SK-MEL-5 (cell line): ENCODE measurements around the gene BLOC1S2. TPM values are rescaled to one million over a fixed set of nuclear protein-coding genes. Genes with fewer than 3 reads are reported as not detected.
"Not testable (repeated sequence)": the region's sequence is repeated elsewhere in the genome, so short reads cannot be mapped to it uniquely, and the experiment has no call there.

Source experiments
- DNase-seq: peaks from one replicate; pipeline ENCODE4 v3.0.0-alpha.2; 2016; ENCODE audit warnings: low read depth, low spot score
- in situ Hi-C: cut with HindIII; loops from 2 replicates; pipeline ENCODE4 v1.10.0; 2016; ENCODE audit warnings: low sequenced_read_pairs, high pct_unique_total_duplicates, low pct_unique_long_range_greater_than_20kb
- total RNA-seq: library from RNA; depleted of rRNA; stranded (reverse); fragments of >200 nt; shearing (Covaris generic); gene quantifications from 2 replicates; pipeline ENCODE4 v1.2.3, GENCODE V29; 2014

Gene BLOC1S2
- total RNA-seq, 1 experiment from 2014 or later, result 55.5 TPM

DNA sequence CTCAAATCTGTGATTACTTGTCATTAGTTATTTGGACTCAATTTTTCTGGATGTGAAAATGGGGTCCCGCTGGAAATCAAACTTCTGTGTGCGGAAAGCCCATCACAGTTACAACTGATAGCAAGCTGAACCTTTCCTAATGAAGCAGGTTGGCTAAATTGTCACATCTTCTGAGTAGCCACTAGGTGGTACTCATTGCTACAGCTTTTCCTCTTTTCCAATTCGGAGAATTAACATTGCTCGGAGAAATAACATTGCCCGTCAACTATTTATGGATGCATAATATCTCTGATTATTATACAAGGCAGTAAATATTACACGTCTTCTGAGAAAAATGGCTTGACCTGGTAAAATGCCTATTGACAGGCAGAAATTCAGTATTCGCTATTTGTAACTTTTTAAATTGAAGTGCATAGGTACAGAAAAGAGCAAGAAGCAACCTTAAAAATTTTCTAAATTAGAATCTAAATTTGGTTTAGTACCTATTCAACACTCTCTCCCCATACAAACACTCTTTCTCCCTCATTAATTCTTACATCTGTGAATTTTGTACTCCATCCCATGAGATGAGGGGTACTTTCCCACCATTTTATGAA, 17.3 kb upstream of the BLOC1S2 start:
- DNase-seq, result peak; percentile 63
- in situ Hi-C loops, result no loop called here

DNA sequence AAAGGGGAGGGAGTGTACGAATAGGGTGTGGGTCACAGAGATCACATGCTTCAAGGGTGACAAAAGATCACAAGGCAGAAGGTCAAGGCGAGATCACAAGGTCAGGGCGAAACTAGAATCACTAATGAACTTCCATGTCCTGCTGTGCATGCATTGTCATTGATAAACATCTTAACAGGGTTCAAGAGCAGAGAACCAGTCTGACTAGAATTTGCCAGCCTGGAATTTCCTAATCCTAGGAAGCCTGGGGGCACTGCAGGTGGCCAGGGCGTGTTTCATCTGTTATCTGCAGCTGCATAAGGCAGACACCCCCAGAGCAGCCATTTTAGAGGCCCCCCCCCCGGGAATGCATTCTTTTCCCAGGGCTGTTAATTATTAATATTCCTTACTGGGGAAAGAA, 14.6 kb upstream of the BLOC1S2 start:
- in situ Hi-C loops, DNase-seq: not testable (repeated sequence)

DNA sequence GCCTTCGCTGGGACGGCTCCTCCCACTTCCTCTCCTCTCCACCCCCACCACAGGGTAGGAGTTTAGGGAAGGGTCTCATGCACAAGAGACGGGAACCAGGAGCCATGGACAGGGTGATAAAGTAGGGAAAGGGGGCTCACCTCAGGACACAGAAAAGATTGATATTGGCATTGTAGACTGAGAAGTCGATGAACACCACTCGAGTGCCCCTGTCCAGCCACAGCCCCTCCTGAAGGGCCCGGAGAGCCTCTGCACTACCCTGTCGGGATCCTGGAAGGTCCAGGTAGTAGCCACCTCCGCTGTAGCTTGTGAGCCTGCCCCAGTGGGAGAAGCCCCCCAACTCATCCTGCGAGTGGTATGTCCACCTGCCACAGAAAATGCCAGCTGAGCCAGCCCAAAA, 10.8 kb upstream of the BLOC1S2 start:
- in situ Hi-C loops, result no loop called here
- no peak for DNase-seq

DNA sequence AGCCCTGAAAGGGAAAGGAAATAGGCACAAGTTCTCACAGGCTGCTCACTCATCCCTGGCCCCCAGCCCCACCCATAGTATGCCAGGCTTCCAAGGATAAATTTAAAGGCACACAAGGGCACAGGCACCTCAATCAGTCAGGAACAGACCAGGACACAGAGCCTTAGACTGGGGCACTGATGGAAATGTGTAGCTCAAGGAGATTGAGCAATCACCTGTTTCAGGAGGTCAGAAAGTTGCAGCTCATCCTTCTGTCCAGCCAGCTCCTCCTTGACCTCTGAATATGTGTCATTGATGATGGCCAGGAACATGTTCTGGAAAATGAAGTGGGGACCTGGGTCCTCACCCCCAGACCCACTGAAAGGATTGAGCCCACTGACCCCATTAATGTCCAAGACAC, 6.6 kb upstream of the BLOC1S2 start:
- in situ Hi-C loops, result no loop called here
- DNase-seq, result no peak

DNA sequence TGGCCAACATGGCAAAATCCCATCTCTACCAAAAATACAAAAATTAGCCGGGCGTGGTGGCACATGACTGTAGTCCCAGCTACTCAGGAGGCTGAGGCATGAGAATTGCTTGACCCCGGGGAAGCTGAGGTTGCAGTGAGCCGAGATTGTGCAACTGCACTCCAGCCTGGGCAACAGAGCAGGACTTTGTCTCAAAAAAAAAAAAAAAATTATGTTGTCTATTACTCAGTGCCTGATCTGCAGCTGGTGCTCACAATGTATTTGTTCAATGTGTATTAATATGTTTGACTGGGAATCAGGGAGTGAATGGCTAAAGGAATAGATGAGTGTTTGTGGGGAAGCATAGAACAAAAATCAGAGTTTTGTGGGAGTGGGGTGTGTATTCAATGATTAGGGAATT, 5.8 kb upstream of the BLOC1S2 start:
- in situ Hi-C loops, result not testable (repeated sequence)
- DNase-seq, result peak; percentile 59

DNA sequence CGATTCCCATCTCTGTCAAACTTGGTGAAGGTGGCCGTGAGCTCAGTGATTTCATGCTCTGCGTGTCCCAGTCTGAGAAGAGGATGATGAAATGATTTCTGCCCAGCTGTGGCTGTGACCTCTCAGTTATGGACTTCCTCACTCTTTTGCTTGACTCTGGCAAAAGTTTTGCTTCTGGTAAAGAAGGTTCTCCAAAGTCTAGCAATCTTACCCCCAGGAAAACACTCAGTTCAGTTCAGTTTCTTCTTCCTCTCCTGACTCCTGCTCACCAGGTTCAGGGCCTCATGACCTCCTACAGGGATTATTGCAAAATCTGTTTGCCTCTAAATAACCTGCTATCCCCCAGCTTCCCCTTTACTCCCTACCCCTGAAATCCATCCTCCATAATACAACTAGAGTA, 4.9 kb upstream of the BLOC1S2 start:
- in situ Hi-C loops, result no loop called here
- no peak for DNase-seq

DNA sequence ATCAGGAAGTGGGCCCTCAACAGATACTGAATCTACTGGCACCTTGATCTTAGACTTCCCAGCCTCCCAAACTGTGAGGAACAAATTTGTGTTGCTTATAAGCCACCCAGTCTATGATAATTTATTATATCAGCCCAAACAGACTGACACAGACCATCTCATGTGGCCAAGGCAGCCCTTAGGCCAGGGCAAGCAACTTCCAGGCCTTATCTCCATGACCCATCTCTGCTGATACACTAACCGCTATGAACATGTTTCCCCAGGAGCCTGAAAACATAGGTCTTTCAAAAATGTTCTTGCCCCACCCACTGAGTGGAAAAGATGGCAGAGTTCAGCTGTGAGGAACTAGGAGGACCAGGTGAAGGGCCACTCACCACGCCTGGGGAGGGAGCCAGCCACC, 3.2 kb upstream of the BLOC1S2 start:
- in situ Hi-C loops, result no loop called here
- DNase-seq, result no peak

DNA sequence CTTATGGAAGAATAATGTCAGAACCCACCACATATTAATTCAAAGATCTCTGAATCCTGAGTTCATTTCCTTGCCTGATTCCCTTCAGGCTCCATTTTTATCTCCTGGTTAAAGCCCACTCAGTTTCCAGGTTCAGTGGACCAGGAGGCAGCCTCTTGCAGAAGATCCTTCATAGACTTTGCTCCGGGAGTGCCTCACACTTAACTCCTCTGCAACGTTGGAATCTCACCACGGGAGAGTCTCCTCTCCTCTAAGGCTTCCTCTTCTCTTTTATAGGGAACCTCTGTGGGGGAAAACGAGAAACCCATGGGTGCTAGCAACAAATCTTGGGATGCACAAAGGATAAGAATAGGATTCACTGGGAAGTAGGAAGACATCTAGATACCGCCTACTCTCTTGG, 1.7 kb upstream of the BLOC1S2 start:
- DNase-seq, result no peak
- in situ Hi-C loops, result no loop called here

DNA sequence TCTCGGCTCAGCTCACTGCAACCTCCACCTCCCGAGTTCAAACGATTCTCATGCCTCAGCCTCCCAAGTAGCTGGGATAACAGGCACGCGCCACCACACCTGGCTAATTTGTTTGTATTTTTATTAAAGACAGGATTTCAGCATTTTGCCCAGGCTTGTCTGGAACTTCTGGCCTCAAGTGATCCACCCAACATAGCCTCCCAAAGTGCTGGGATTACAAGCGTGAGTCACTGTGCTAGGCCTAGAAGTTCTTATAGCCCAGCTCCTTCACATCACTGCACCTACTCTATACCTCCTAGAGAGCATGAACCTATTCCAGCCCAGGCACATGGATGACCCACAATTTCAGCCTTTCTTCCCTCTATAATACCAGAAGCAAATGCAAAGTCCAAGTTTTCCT, 1.3 kb upstream of the BLOC1S2 start:
- in situ Hi-C loops, result no loop called here
- DNase-seq, result no peak

DNA sequence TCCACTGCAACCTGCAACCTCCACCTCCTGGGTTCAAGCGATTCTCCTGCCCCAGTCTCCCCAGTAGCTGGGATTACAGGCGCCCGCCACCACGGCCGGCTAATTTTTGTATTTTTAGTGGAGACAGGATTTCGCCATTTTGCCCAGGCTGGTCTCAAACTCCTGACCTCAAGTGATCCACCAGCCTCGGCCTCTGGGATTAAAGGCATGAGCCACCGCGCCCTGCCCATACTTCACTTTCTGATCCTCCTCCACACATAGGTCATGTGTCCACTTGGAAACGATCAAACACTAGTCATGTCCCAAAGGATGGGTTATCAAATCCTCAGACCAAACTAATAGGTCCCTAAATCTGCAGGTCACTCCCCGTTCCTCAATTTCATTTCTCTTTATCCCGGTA, 1.2 kb downstream of the BLOC1S2 start:
- DNase-seq, in situ Hi-C loops: not testable (repeated sequence)

DNA sequence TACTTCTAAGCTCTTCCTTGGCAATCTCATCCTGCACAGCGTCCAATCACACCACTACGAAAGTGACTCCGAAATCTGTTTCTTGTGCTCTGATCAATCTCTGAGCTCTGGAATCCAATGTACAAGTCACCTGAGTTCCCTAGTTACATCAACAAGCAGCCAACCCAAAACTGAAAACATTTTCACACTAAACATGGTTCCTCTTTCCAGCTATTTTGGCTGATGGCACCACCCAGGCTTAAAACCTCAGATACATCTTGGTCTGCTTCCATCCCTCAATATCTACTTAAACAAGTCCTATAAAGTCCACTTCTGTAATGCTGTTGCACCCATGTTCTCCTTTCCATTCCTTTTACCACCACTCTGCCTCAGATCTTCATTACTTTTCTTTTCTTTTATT, 3.6 kb downstream of the BLOC1S2 start:
- DNase-seq, result no peak
- in situ Hi-C loops, result no loop called here

DNA sequence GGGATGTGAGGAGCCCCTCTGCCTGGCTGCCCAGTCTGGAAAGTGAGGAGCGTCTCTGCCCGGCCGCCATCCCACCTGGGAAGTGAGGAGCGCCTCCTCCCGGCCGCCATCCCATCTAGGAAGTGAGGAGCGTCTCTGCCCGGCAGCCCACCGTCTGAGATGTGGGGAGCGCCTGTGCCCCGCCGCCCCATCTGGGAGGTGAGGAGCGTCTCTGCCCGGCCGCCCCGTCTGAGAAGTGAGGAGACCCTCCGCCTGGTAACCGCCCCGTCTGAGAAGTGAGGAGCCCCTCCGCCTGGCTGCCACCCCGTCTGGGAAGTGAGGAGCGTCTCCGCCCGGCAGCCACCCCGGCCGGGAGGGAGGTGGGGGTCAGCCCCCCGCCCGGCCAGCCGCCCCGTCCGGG, 9.5 kb downstream of the BLOC1S2 start:
- DNase-seq, in situ Hi-C loops: not testable (repeated sequence)

DNA sequence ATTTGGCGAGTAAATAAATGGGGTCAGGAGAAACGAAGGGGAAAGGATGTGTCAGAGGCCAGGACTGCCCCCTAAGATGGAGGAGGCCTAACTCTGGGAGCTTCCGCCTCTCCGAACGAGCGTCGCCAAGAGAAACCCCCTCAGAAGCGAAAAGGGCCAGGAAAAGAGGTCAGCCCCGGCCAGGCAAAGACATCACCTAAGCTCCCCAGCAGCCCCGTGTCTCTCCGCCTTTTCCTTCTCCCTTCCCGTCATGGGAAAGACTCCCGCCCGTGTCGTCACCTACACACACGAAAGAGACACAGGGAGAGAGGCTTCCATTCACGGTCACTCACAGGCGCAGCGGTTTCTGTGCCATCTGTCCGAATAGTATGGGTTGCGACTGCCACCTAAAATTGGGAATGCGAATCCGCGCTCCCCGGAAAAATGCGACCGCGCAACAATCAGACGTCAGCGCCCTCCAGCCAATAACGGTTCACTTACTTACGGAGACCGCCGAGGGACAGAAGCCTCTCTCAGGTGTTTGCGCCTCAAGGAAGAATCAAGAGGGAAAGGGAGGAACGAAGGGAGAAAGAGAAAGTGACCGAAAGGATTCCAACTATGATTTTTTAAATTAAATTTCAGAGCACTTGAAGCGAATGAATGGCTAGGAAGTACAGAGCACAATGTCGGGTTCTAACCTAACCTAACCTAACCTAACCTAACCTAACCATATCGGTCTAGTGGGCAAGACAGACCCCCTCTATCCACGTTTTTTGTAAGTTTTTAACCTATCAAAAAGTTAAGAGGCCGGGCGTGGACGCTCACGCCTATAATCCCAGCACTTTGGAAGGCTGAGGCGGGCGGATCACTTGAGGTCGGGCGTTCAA, 19.0 kb downstream of the BLOC1S2 start, which contains the start of gene CWF19L1:
CWF19L1 (minus strand) TSS at position 400 of the 866 bp plus-strand sequence; CDS start at position 355, 45 bp downstream.
- in situ Hi-C loops, result no loop called here
- DNase-seq, result peak; percentile 84

DNA sequence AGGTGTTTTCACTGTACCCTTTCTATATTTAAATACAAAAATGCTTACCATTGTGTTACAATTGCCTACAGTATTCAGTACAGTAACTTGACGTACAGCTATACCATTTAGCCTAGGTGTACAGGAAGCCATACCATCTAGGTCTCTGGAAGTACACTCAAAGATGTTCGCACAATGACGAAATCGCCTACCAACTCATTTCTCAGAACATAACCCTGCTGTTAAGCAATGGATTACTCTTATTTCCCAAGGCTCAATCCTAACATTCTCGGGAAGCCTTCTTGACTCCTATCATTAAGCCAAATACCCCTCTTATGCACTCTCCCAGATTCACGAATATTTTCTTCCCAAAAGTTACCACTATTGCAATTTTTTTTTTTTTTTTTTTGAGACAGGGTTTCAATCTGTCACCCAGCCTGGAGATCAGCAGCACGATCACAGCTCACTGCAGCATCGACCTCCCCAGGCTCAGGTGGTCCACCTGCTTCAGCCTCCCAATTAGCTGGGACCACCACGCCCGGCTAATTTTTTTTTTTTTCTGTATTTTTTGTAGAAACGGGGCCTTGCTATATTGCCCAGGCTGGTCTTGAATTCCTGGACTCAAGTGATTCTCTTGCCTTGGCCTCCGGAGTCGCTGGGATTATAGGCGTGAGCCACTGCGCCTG, 20.5 kb downstream of the BLOC1S2 start:
- DNase-seq, result no peak
- in situ Hi-C loops, result no loop called here

DNA sequence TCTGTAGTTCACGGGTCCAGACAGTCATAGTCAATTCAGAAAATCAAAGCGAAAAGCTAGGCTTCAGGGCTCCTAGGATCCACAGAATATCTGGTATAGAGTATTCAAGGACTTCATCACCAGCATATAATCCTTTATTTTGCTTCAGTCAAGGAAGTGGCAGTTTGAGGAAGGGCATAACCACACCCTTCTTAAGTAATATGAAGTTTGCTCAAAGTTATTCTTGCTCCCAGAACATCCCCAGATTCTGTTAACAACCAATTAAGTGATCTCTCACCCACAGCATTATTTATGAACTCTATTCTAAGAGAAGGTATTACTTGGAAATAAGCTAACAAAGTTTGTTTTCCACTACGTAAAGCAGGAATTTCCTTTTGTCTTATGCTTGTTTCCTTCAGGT, 32.3 kb downstream of the BLOC1S2 start:
- in situ Hi-C loops, result no loop called here
- DNase-seq, result no peak

DNA sequence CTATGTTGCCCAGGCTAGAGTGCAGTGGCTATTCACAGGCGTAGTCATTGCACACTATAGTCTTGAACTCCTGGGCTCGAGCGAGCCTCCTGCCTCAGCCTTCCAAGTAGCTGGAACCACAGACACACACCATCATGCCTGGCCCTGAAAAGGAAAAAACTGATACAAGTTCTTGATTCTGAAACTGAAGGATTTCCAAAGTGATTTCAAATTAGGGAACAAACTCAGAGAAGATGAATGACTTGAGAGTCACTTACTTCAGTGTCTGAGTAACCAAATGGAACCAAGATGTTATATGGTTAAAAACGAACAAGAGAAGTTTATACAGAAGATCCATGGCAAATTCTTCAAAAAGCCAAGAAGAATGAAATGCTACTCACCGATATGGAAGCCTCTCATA, 33.4 kb downstream of the BLOC1S2 start:
- in situ Hi-C loops, result no loop called here
- DNase-seq, result no peak

DNA sequence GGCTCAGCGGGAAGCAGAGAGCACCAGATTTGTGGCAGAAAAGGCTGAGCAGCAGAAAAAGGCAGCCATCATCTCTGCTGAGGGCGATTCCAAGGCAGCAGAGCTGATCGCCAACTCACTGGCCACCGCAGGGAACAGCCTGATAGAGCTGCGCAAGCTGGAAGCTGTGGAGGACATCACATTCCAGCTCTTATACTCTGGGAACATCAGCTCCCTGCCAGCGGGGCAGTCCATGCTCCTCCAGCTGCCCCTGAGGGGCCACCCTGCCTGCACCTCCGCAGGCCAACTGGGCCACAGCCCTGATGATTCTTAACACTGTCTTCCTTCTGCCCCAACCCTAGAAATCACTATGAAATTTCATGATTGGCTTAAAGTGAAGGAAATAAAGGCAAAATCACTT, 37.7 kb downstream of the BLOC1S2 start:
- DNase-seq, result no peak
- in situ Hi-C loops, result no loop called here

DNA sequence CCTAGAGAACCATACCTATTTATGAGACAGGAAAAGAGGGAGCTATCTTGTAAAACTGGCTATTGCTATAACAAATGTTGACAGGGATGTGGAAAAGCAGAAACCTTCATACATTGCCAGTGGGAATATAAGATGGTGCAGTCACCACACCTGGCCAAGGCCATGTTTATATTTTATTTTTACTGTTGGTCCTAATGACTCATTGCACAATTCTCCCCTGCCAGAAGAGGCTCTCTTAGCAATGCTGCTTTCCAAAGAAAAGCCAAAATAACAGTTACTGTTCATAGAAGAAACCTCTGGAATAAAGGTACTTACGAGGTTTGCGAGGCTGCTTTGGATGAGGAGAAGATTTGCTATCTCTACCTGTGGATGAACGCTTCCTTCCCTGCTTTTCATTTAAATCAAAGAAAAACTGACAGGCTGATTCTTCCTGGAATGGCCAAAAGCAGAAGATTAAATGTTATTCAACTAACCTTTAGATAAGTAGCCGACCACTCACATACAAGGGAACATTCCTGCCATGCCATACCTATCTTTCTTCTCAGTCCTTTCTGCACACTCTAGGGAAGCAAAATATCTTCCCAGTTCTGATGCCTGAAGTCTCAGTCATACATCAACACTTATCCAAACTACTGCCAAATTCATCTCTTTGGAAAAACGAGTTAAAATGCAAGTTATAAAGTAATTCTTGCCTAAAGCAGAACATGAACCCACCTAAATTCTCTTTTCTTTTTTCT, 40.8 kb downstream of the BLOC1S2 start:
- DNase-seq, result no peak
- in situ Hi-C loops, result no loop called here
